ENCODE results near the gene OGG1.
A peak's percentile ranks its signal among the peaks of the same experiment; 100 is the strongest.
"Not testable (repeated sequence)": the region's sequence is repeated elsewhere in the genome, so short reads cannot be mapped to it uniquely, and the experiment has no call there.

Gene OGG1

DNA sequence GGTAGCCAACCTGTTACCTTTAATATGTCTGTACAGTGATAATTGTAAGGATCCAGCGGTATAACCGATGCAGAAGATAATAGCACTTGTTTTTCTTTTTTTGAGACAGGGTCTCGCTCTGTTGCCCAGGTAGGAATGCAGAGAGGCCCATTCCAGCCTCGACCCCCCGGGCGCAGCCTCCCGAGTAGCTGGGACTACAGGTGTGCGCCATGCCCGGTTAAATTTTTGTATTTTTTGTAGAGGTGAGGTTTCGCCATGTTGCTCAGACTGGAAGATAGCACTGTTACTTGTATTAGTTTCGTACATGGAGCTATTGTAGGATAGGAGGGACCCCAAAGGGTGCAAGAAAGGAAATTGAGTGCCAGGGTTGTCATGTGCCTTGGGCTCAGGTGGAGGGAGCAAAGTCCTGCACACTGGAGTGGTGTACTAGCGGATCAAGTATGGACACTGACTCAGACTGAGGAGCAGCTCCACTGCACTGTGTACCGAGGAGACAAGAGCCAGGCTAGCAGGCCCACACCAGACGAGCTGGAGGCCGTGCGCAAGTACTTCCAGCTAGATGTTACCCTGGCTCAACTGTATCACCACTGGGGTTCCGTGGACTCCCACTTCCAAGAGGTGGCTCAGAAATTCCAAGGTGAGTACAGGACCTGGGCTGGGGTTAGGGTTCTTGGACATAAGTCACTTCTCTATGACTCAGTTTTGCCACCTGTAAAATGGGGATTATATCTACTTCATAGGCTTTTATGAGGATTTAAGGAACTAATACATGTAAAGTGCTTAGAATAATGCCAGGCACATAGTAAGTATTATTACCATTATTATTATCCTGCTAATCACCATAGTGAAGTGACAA lies 1.0 kb downstream of the OGG1 start:
- intact Hi-C loops (cut with DNase I), result loop anchor here (2.0 kb wide), 1 partner anchor 18 kb away; the partner anchor contains the start of gene CAMK1

DNA sequence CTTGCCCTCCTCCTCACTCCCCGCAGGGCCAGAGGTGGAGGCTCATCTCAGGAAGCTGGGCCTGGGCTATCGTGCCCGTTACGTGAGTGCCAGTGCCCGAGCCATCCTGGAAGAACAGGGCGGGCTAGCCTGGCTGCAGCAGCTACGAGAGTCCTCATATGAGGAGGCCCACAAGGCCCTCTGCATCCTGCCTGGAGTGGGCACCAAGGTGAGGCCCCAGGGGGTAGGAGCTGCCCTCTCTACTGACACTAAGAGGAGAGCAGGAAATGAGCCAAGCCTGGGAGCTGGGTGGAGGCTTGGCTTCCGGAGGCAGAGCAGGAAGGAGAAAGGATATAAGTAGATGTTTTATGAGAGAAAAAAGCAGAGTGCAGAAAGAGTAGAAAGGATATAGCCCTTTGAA lies 4.9 kb downstream of the OGG1 start:
- intact Hi-C loops (cut with DNase I), result no loop called here

More for the DNA sequence above, 1.0 kb downstream of the OGG1 start:
- peak in 1 of 42 donors; percentile 30 for DNase-seq

DNA sequence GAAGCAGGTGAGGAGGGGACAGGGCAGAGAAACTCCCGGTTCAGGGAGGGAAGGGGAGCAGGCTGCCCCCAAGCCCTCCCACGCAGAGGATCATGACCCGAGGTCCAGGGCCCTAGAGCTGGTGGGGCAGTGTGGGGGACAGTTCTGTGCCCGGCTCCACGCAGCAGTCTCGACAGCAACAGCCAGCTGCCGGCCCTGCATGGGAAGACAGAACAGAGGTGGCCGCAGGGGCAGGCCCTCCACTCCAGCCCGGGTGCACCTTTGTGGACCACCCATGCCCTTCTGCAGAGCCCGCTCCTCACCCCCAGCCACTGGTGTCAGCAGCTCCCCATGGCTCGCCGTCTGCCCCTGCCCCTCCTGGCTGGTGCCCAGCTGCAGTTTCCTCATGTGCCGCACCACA lies 7.7 kb downstream of the OGG1 start:
- intact Hi-C loops (cut with DNase I), result no loop called here

More for the DNA sequence above, 4.9 kb downstream of the OGG1 start:
- DNase-seq, result no peak

DNA sequence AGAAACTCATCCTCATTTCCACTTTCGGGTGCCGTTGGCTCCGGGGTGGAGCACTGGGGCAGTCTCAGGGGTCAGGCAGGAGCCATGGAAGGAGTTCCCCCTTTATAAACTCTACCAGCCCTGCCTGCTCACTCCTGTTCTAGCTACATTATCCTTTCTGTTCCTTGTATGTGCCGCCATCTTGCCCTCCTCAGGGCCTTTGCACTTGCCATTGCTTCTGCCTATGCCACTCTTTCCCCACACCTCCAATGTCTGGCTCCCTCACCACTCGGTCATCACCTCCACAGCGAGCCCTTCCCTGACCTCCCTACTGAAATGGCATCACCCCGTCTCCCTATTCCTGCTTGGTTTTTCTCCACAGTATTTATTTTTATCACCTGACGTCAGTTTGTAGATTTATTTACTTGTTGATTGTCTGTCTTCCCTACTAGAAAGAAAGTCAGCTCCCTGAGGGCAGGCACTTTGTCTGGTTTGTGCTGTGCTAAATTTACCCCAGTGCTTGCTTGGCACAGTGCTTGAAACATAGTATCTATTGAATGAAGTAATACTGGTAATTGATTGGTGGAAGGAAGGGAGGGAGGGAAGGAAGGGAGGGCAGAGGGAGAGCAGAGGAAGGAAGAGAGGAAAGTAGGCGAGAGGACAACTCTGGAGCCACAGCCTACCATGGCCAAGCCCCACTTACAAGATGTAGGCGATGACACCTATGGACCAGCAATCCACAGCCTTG lies 11.2 kb downstream of the OGG1 start:
- no peak for DNase-seq
- intact Hi-C loops (cut with DNase I), result no loop called here

More for the DNA sequence above, 7.7 kb downstream of the OGG1 start:
- DNase-seq, result no peak

DNA sequence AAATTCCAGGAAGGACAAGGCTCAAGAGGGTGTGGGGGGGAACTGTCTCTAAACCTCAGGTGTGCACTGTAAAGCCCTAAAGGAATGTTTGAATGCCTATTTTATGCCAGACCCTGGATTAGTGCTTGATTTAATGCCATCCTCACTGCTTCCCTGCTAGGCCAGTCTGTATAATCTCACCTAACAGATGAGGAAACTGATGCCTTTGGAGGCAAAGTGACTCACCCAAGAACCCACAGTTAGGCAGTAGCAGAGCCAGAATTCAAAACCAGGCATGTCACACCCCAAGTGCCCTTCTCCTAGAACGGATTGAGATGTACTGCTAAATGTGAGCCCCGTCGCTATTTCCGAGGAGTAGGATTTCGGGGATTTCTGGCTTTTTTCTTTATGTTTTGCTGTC lies 12.2 kb downstream of the OGG1 start:
- no peak for DNase-seq
- intact Hi-C loops (cut with DNase I), result no loop called here

DNA sequence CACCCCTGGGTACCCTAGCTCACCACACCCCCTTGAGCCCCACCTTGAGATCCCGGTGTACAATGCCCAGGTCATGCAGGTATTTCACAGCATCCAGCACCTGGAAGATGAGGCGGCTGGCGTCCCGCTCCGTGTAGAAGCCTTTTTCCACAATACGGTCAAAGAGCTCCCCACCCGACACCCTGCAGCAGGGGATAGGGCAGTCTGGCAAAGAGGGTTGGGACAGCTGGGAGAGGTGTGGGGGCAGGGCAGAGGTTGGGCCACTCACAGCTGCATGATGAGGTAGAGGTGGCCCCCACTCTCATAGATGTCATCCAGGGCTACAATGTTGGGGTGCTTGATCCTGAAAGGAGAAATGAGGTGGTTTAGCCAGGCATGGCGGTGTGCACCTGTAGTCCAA lies 13.1 kb downstream of the OGG1 start:
- DNase-seq, result no peak
- intact Hi-C loops (cut with DNase I), result no loop called here

DNA sequence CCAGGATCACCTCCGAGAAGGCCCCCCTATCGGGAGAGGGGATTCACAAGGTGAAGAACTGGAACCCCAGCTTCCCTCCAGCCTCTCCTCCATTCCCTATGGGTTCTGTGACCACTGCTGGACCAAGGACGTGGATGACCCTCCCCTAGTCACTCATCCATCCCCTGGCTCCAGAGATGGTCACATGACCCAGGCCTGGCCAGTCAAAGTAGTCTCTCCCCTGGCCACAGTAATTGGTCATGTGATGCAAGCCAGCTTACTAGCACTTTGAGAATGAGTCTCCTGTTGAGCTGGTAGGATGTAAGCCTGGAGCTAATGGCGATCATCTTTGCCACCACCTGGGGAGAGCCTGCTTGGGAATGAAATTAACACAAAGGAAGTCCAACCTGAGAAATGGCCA lies 16.1 kb downstream of the OGG1 start:
- DNase-seq, result no peak
- intact Hi-C loops (cut with DNase I), result no loop called here

DNA sequence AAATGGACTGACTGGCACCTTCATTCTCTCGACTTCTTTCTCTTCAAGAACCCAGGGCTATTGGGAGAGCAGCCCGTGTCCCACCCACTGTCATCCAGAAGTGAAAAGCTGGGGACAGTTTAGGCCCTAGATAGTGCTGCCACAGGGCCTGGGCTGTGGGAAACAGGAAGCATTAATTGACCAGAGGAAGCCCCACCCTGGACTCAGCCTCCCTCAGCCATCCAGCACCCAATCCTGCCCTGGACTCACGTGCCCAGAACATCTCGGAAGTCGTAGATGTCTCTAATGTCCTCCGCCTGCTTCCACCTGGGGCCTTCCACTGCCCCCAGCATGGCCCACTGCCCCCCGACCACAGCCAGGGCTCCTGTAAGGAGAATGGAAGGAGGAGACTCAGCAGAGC lies 17.7 kb downstream of the OGG1 start:
- no peak for DNase-seq

DNA sequence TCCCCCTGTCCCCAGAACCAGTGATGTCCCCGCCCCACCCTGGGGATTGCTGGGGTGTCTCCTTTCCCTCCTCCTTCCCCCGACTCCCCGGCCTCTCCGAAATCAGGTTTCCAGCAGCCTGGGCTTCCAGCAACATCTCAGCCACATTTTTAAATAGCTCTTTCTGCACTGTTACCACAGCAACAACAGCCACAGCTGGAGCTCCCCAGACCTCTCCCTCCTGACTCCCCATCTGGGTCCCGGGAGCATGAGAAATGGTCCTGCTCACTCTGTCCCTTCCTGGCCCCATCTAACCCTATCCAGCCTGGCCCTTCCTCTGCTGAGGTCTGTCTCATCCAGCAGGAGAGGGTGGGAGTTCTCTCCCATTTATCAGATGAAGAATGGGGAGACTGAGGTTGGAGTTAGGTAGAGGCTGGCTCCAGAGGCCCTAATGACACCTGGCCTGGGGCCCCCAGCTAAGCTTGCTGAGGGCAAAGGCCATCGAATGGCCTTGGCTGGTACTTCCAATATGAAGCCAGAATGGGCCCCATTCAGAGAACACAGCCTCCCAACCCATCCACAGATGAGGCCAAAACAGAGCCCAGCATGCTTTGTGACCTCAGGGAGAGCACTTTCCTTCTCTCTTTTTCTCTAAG lies 18.5 kb downstream of the OGG1 start:
- DNase-seq, result peak in 6 of 42 donors; percentile 26 to 40 (median 32)
- intact Hi-C loops (cut with DNase I), result loop anchor here (2.0 kb wide), 1 partner anchor 17 kb away; no protein-coding TSS in a partner anchor

More for the DNA sequence above, 17.7 kb downstream of the OGG1 start:
- intact Hi-C loops (cut with DNase I), result no loop called here

DNA sequence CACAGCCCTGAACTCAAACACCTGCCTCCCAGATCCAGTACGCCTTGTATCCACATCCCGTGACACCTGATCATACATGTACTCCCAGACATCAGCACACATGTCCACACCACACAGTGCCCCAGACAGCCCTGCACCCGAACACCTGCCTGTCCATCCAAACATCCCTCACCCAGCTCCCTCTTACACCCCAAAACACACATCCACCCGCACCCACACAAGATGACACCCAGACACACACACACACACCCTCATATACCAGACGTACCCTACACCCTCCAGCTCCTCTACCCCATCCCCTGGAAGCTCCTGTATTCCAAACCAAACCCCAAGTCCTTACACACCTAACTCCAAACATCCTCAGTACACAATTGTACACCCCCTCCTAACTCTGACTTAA lies 19.3 kb downstream of the OGG1 start:
- peak in 2 of 42 donors; percentile 22 to 29 for DNase-seq
- intact Hi-C loops (cut with DNase I), result loop anchor here (2.0 kb wide), 1 partner anchor 18 kb away; no protein-coding TSS in a partner anchor

DNA sequence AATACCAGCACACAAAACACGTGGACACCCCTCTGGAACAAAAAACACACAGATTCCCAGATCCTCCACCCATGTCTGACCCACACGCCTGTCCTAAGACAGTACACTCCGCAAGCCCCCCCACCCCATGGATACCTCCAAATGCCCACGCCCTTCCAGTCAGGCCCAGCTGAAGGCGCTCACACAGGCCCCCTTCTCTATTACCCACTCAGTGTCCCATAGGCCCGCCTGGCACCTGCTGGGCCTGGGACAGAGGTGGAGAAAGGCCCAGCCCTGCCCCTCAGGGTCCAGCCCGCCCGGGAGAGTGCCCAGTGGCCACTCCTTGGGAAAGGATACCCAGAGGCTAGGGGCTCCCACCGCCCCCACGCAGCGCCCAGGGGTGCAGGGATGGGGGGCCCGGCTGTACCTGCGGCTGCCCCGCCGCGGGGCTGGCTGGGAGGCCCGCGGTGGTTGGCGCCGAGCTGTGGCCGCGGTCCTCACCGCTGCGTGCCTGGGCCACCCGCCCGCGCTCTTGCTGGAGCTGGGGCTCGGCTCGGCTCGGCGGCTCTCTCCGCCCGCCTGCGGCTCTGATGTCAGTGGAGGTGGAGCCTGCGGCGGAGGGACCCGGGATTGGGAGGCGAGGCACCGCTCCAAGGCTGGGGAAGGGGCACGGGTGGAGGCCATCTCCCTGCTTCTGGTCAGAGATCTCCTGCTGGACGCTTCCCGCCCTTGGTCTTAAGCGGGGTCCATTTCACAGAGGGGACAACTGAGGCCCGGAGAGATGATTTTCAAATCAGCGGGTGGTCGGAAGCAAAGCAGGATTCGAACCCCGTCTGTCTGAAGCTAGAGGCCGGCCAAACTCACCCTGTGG lies 19.9 kb downstream of the OGG1 start, which contains the start of gene CAMK1:
TSS of gene CAMK1 (minus strand) at position 522 of the 850 bp plus-strand sequence. CDS start 2,198 bp downstream, outside the sequence.
- intact Hi-C loops (cut with DNase I), result loop anchor here (2.0 kb wide), 1 partner anchor 19 kb away; no protein-coding TSS in a partner anchor
- peak; percentile 52 to 93 (median 83) for DNase-seq

DNA sequence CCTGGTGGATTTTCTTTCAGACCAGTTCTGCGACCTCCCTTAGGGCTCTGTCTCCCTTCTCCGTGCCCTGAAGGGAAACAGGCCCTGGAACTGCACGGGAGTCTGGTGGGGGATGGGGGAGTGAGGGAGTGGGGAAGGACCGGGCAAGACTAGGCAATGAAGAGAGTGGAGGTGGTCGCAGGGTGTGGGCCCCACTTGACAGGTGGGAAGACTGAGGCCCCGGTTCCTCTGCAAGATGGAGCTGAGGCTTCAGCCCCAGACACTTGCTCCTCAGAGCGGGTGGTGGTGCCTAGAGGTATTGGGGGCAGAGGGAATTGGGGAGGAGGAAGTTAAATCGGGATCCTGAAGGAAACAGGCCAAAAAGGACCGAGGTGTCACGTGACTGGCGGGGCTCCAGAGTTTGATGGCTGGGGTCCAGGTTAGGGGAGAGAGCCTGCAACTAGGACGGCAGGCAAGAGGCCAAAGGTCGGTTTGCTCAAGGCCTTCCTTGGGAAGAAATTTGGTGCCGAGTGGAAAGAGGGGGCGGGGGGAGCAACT lies 20.6 kb downstream of the OGG1 start:
- intact Hi-C loops (cut with DNase I), result no loop called here
- DNase-seq, result peak in 37 of 42 donors; percentile 18 to 86 (median 64)

DNA sequence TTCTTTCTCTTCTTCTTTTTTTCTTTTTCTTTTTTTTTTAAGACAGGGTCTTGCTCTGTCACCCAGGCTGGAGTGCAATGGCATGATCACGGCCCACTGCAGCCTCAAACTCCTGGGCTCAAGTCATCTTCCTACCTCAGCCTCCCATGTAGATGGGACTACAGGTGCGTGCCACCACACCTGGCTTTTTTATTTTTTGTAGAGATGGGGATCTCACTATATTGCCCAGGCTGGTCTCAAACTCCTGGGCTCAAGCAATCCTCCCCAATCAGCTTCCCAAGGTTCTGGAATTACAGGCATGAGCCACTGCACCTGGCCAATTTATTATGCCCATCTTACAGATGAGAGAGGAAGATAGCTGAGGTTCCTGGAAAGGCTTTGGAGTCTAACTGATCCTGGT lies 21.3 kb downstream of the OGG1 start:
- DNase-seq; intact Hi-C loops (cut with DNase I): not testable (repeated sequence)

DNA sequence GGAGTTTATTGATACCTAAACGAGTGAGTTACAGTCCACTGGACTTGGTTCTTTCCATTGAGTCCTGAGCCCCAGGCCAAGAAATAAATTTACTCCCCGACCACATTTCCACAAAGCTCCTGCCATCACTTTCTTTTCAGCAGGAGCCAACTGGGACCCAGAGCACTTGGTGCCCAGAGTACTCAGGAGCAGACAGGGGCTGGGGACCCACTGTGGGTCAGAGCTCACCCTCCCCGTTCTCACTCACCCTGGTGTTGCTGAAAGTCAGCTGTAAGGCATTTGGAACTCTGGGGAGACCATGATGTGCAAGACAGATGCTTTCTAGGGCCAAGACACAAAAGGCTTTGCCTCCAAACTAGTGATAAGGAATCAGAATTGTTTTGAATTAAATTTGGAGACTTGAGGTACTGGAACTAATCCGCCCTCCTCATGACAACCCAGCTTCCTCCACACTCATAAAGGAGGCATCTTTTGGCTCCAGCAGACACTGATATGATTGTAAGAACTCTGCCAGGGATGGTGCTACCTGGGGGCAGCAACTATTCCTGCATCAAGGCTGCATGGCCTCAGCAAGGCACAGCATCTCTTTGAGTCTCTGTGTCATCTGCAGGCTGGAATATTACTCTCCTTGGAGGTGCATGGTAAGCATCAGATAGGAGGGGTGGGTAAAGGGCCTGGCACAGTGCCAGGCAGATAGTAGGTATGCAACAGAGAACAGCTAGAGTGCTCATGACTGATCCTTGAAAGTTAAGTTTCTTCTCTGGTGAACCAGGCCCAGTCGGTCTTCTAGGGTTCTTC lies 27.3 kb downstream of the OGG1 start:
- intact Hi-C loops (cut with DNase I), result no loop called here

DNA sequence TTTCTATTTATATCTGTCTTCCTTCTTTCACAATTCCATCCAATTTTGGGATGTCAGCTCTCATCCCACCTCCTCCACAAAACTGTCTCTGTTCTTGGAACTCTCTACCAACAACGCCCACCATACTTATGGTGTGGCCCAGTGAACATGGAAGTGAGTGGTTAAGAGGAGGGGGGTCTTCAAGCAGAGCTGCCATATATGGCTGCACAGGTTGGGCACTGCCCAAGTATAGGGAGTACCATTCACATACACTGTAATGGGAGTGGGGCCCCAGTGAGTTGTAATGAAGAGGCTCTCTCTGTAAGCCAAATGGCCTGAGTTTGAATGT lies 27.9 kb downstream of the OGG1 start:
- intact Hi-C loops (cut with DNase I), result no loop called here
- peak in 5 of 42 donors; percentile 25 to 63 (median 26) for DNase-seq

More for the DNA sequence above, 27.3 kb downstream of the OGG1 start:
- peak in 9 of 42 donors; percentile 20 to 68 (median 44) for DNase-seq

DNA sequence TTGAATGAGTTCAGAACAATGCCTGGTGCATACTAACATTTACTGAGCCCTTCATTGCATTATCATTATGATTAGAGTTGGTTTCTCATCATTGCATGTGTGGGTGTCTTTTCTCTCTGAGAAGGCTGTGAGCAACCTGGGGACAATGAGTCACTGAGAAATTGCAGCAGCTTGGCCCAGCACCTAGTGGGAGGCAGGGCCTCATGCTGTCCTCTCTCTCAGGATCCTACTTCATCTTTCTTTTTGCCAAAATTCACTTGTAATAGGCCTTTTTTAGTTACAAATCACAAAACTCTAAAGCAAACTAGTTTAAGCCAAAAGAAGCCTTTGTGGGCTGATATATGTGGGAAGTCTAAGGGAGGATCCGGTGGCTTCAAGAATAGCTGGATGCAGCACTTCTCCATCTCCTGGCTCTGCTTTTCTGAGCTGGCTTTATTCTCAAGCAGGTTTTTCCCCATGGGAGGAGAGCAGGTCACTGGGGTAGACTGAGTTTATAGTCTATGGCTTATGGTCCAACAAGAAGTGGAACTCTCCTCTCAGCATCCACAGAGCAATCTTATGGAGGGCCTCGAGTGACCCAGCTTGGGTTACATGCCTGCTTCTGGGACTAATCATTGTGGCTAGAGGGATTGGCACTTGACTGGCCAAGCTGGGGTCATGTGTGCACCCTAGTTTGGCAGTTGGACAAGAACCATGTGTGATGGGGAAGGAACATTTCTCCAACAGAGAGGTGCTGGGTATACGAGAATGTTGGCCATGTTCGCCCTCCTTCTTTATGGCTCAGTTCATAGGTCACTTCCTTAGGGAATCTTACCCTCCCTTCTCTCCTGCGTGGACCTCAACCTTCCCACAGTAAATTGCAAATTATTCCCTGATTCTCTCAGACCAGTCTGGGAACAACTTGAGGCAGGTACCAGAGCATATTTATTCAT lies 28.7 kb downstream of the OGG1 start:
- intact Hi-C loops (cut with DNase I), result no loop called here
- peak in 28 of 42 donors; percentile 18 to 89 (median 62) for DNase-seq

All from head of caudate nucleus (tissue), 42 donors.